ENCODE measurements around the gene AIFM3. TPM values are rescaled to one million over a fixed set of nuclear protein-coding genes. Genes with fewer than 3 reads are reported as not detected.
A peak's percentile ranks its signal among the peaks of the same experiment; 100 is the strongest.

AIFM3 gene
- total and polyA plus RNA-seq, 3 experiments from 2014 or later = 0.16 to 0.33 TPM; not detected in 1

- H3K27me3 ChIP-seq (ENCODE audit: insufficient read depth, low read length, poor library complexity, severe bottlenecking) = peaks cover 18% of the 10 kb centered on the region
- no peak overlapping the region for H3K27ac ChIP-seq (ENCODE audit: low read depth, low read length)
- CTCF ChIA-PET = no interaction called here
- no peaks in the 10 kb centered on the region for H3K36me3 Mint-ChIP-seq
- H3K9me3 Mint-ChIP-seq = no peaks in the 10 kb centered on the region
- H3K4me3 ChIP-seq (ENCODE audit: low read length) = no peak overlapping the region
- no peaks in the 10 kb centered on the region for H3K9me3 ChIP-seq (ENCODE audit: low read length)
- H3K4me1 ChIP-seq (ENCODE audit: insufficient read depth, low read length) = peaks cover 10% of the 10 kb centered on the region
- H3K27ac Mint-ChIP-seq = peak overlapping the region in 1 of 8 donors; percentile 19
- peak overlapping the region in 4 of 7 donors; percentile 48 to 75 (median 68) for H3K4me3 Mint-ChIP-seq
- H3K4me1 Mint-ChIP-seq = peaks cover 7 to 22% (median 7%) of the 10 kb centered on the region in 3 donors
- H3K27me3 Mint-ChIP-seq = peaks cover 15 to 25% of the 10 kb centered on the region in 2 donors
- no peak for DNase-seq
- no peaks in the 10 kb centered on the region for H3K36me3 ChIP-seq (ENCODE audit: insufficient read depth, low read length)
- POLR2A ChIA-PET = no interaction called here
Measured at GRCh38 chr22:20963201-20964052, 3.6 kb upstream of the AIFM3 start.

DNA sequence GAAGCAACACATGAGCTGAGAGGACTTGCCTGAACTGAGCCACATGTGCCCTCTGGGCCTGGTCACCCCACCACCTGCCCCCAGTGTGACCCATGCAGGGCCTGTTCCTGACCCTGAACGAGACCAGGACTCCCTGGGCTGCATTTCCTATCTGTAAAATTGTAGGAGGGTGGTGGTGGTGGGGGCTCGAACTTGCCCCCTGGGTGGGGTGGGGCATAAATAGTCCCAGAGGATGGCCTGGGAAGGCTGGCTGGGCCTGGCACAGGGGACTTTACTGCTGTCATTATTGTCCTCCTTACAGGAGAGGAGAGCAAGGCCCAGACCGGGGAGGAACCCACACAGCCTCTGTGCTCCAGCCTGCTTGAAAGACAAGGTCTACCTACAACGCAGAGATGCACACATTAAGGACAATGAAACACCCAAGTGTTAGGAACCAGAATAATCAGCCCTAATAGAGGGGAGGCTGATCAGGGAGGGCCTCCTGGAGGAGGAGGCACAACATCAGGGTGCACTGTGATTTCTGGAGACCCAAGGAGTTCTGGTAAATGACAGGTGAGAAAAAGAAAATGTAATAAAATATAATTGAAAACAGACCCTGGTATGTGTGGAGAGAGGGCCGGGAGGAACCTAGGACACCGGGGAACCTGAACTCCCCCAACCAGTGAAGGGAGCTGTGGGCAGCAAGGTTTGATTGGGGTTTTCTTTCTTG, 2.8 kb upstream of the AIFM3 start:
- Histone ChIP-seq H3K4me3 (ENCODE audit: low read length) (no peak overlapping the region), H3K9me3 (ENCODE audit: low read length) (no peaks in the 10 kb centered on the region)
- POLR2A ChIA-PET = no interaction called here

DNA sequence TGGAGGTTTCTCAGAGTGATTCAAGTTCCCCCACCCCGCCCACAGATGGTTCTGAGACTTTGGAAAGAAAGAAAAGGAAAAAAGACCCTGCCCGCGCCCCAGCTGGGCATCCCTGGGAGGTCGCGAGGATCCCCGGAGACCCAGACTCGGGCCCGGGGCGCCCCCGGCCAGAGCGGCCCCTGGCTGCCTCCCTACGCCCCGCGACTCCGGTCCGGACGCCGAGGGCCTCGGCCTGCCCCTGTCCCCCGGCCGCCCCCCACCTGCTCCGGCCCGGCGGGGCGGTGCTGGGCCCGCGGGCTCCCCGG, 2.3 kb upstream of the AIFM3 start:
- DNase-seq = no peak
- Histone ChIP-seq H3K27me3 (ENCODE audit: insufficient read depth, low read length, poor library complexity, severe bottlenecking) (peaks cover 18% of the 10 kb centered on the region), H3K9me3 (ENCODE audit: low read length) (no peaks in the 10 kb centered on the region), H3K36me3 (ENCODE audit: insufficient read depth, low read length) (no peaks in the 10 kb centered on the region), H3K4me3 (ENCODE audit: low read length) (no peak overlapping the region), H3K4me1 (ENCODE audit: insufficient read depth, low read length) (peaks cover 10% of the 10 kb centered on the region), H3K27ac (ENCODE audit: low read depth, low read length) (no peak overlapping the region)
- H3K36me3 Mint-ChIP-seq = no peaks in the 10 kb centered on the region
- peaks cover 15 to 24% of the 10 kb centered on the region in 2 donors for H3K27me3 Mint-ChIP-seq
- H3K27ac Mint-ChIP-seq = peak overlapping the region in 3 of 8 donors; percentile 50 to 87 (median 63)
- peaks cover 7 to 22% (median 7%) of the 10 kb centered on the region in 3 donors for H3K4me1 Mint-ChIP-seq
- no peaks in the 10 kb centered on the region for H3K9me3 Mint-ChIP-seq
- CTCF ChIA-PET = no interaction called here
- H3K4me3 Mint-ChIP-seq = peak overlapping the region; percentile 62 to 90 (median 74)
- POLR2A ChIA-PET = no interaction called here

More for the DNA sequence above, 2.8 kb upstream of the AIFM3 start:
- CTCF ChIA-PET = no interaction called here
- Histone ChIP-seq H3K4me1 (ENCODE audit: insufficient read depth, low read length) (peaks cover 10% of the 10 kb centered on the region), H3K27ac (ENCODE audit: low read depth, low read length) (no peak overlapping the region), H3K36me3 (ENCODE audit: insufficient read depth, low read length) (no peaks in the 10 kb centered on the region), H3K27me3 (ENCODE audit: insufficient read depth, low read length, poor library complexity, severe bottlenecking) (peaks cover 18% of the 10 kb centered on the region)
- peak overlapping the region in 5 of 8 donors; percentile 29 to 87 (median 63) for H3K27ac Mint-ChIP-seq
- H3K27me3 Mint-ChIP-seq = peaks cover 15 to 24% of the 10 kb centered on the region in 2 donors
- H3K9me3 Mint-ChIP-seq = no peaks in the 10 kb centered on the region
- no peaks in the 10 kb centered on the region for H3K36me3 Mint-ChIP-seq
- H3K4me1 Mint-ChIP-seq = peaks cover 7 to 22% (median 7%) of the 10 kb centered on the region in 3 donors
- H3K4me3 Mint-ChIP-seq = peak overlapping the region; percentile 62 to 90 (median 74)
- no peak for DNase-seq

GRCh38 chr22:20965104-20965887, 1.8 kb upstream of the AIFM3 start:
- Histone ChIP-seq H3K4me1 (ENCODE audit: insufficient read depth, low read length) (peaks cover 10% of the 10 kb centered on the region), H3K27ac (ENCODE audit: low read depth, low read length) (no peak overlapping the region), H3K36me3 (ENCODE audit: insufficient read depth, low read length) (no peaks in the 10 kb centered on the region), H3K9me3 (ENCODE audit: low read length) (no peaks in the 10 kb centered on the region), H3K27me3 (ENCODE audit: insufficient read depth, low read length, poor library complexity, severe bottlenecking) (peaks cover 18% of the 10 kb centered on the region), H3K4me3 (ENCODE audit: low read length) (no peak overlapping the region)
- Mint-ChIP-seq H3K4me3 (peak overlapping the region in 5 of 7 donors; percentile 15 to 57 (median 44)), H3K27me3 (peaks cover 12 to 21% of the 10 kb centered on the region in 2 donors), H3K4me1 (peaks cover 7 to 22% (median 7%) of the 10 kb centered on the region in 3 donors), H3K9me3 (no peaks in the 10 kb centered on the region), H3K27ac (no peak overlapping the region), H3K36me3 (no peaks in the 10 kb centered on the region)
- DNase-seq = peak in 1 of 5 donors; percentile 17
- ChIA-PET POLR2A (no interaction called here), CTCF (no interaction called here)

DNA sequence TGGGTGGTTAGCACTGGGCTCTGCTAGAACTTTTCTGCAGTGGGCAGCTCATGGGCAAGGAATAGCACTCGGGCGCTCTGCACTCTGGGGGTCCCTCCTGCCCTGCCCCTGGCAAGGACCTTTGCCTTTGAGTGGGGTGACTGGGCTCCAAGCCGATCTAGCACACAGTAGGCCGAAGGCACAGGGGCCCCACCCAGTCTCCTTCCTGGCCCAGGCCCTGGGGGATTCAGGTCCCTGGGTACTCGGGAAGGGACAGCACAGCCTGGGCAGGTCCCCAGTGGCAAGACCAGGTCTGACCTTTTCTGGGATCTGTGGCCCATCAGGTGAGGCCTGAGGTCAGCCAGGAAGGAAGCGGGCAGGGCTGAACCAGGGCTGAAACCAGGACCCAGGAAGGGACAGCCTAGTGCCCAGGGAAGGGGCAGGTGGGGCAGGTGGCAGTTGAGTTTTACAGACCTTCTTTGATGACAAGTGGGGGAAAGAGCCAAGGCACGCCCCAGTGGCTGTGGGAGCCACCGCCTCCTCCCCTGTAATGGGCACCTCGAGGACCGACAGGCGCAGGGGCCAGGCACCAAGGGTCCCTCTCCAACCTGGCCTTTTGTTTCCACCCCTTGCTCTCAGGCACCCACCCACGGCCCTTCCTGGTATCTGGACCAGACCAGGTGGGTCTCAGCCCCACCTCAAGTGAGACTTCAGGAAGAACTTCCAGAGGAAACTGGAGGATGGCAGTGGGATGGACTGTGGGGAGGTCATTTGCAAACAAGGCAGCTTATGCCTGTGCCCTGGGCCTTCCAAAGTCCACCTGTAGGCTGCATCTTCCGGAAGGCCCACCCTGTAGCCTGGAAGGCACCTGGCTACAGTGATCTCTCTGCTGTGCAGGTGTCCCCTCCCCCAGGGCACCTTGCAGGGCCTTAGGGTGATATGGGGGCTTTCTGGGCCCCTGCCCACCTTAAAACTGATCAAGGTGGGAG, 883 bp upstream of the AIFM3 start:
- H3K4me1 Mint-ChIP-seq = peaks cover 7 to 22% (median 7%) of the 10 kb centered on the region in 3 donors

DNA sequence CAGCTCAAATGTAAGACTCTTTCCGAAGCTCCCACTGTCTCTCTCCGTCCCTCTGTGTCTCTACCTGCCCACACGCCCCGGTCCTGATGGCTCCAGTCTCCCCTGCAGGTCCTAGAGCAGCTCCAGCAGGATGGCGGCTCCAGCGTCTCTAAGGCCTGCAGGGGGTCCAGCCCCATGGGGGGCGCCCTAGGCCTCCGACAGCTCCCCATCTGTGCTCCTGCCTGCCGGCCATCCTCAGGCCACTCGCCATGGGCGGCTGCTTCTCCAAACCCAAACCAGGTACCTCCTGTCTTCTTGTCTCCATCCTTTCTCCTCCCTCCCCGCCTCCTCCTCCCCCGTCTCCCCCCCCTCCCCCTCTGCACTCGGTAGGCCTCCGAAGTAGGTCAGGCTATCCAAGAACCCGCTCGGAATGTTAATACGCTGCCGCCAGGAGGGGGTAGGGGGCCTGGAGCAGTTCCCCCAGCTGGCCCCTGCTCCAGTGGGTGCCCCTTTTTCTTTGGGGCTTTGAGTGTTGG, 699 bp downstream of the AIFM3 start:
- Histone ChIP-seq H3K27me3 (ENCODE audit: insufficient read depth, low read length, poor library complexity, severe bottlenecking) (peaks cover 18% of the 10 kb centered on the region), H3K4me1 (ENCODE audit: insufficient read depth, low read length) (peaks cover 10% of the 10 kb centered on the region), H3K27ac (ENCODE audit: low read depth, low read length) (no peak overlapping the region), H3K9me3 (ENCODE audit: low read length) (no peaks in the 10 kb centered on the region), H3K36me3 (ENCODE audit: insufficient read depth, low read length) (no peaks in the 10 kb centered on the region), H3K4me3 (ENCODE audit: low read length) (no peak overlapping the region)
- DNase-seq = no peak
- ChIA-PET CTCF (interaction anchor here (2.4 kb wide), 1 partner anchor 8 kb away, joined by 6 read pairs; no protein-coding TSS in a partner anchor), POLR2A (no interaction called here)
- no peak overlapping the region for H3K4me3 Mint-ChIP-seq
- H3K27me3 Mint-ChIP-seq = peaks cover 6 to 12% of the 10 kb centered on the region in 2 donors
- peaks cover 7 to 19% (median 7%) of the 10 kb centered on the region in 3 donors for H3K4me1 Mint-ChIP-seq
- no peak overlapping the region for H3K27ac Mint-ChIP-seq
- no peaks in the 10 kb centered on the region for H3K9me3 Mint-ChIP-seq
- H3K36me3 Mint-ChIP-seq = no peaks in the 10 kb centered on the region

More for the DNA sequence above, 883 bp upstream of the AIFM3 start:
- ChIA-PET POLR2A (no interaction called here), CTCF (no interaction called here)
- peaks cover 12 to 16% of the 10 kb centered on the region in 2 donors for H3K27me3 Mint-ChIP-seq
- peak overlapping the region in 1 of 8 donors; percentile 36 for H3K27ac Mint-ChIP-seq
- peak overlapping the region in 5 of 7 donors; percentile 20 to 76 (median 49) for H3K4me3 Mint-ChIP-seq
- Histone ChIP-seq H3K36me3 (ENCODE audit: insufficient read depth, low read length) (no peaks in the 10 kb centered on the region), H3K9me3 (ENCODE audit: low read length) (no peaks in the 10 kb centered on the region), H3K27ac (ENCODE audit: low read depth, low read length) (no peak overlapping the region), H3K27me3 (ENCODE audit: insufficient read depth, low read length, poor library complexity, severe bottlenecking) (peaks cover 18% of the 10 kb centered on the region), H3K4me1 (ENCODE audit: insufficient read depth, low read length) (peaks cover 10% of the 10 kb centered on the region), H3K4me3 (ENCODE audit: low read length) (no peak overlapping the region)
- no peaks in the 10 kb centered on the region for H3K9me3 Mint-ChIP-seq
- DNase-seq = no peak
- no peaks in the 10 kb centered on the region for H3K36me3 Mint-ChIP-seq
